MG63 (cell line): Measurements from ENCODE around the gene SCLY. TPM values are rescaled to one million over a fixed set of nuclear protein-coding genes. Genes with fewer than 3 reads are reported as not detected.
"Not testable (repeated sequence)": the region's sequence is repeated elsewhere in the genome, so short reads cannot be mapped to it uniquely, and the experiment has no call there.

ENCODE experiments used
- DNase-seq: peaks from one replicate; pipeline ENCODE4 v3.0.0-alpha.2; 2020
- H3K27me3 ChIP-seq: fragments of 250-450 bp; sonication (Bioruptor Pico); 2 replicates; pipeline ENCODE4 v1.5.1; 2020; ENCODE audit warnings: mild to moderate bottlenecking, moderate library complexity
- H3K36me3 ChIP-seq: fragments of 250-450 bp; sonication (Bioruptor Pico); 2 replicates; pipeline ENCODE4 v1.5.1; 2020; ENCODE audit warnings: mild to moderate bottlenecking, moderate library complexity
- H3K4me3 ChIP-seq: fragments of 250-450 bp; sonication (Bioruptor Pico); 2 replicates; pipeline ENCODE4 v1.5.1; 2020; ENCODE audit warnings: mild to moderate bottlenecking, moderate library complexity
- H3K9me3 ChIP-seq: fragments of 250-450 bp; sonication (Bioruptor Pico); 2 replicates; pipeline ENCODE4 v1.5.1; 2020; ENCODE audit warnings: mild to moderate bottlenecking, moderate library complexity
- total RNA-seq: library from RNA; depleted of rRNA; stranded (reverse); fragments of >200 nt; shearing (Covaris generic); gene quantifications from 2 replicates; pipeline ENCODE4 v1.2.3, GENCODE V29; 2014; ENCODE audit warnings: low replicate concordance

Gene SCLY
- total RNA-seq, 1 experiment from 2014 or later = 19.0 TPM

DNA sequence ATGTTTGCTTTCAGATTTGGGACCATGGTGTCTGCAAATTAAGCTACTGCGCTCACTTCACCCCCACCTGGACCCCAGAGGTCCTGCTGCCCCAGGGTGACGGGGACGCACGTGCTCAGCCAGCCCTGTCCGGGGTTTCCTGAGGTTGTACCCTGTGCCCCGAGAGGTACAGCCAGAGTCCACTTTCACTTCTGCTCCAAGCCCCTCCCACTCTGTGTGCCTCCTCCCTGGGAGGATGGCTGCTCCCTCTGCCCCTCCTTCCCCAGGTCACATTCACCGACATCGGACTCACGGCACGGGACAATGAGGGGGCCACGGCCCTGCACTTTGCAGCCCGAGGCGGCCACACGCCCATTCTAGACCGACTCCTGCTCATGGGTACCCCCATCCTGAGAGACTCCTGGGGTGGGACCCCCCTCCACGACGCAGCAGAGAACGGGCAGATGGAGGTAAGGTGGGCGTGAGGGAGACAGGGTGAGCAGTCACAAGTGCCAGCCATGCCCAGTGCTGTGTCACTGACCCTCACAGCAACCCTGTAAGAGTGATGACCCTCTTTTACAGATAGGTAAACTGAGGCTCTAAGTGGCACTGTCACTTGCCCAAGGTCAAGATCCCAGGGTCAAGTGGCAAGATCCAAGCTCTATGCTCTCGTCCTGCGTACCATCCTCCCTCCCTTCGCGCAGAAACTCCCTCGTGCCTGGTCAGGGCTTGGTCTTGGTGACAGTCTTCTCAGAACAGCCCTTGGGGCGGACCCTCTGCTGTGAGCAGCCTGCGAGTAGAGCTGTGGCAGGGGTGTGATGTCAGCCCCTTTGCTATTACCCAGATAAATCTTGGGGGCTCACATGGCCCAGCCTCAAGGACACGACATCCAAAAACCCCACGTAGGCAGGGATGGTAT, 47.0 kb downstream of the SCLY start:
- no peak for DNase-seq
- H3K27me3 ChIP-seq = no peaks in the 10 kb centered on the region; the same call in 1 of the 2 replicates

GRCh38 chr2:238108423-238109183, 47.8 kb downstream of the SCLY start:
- Histone ChIP-seq H3K36me3 (no peaks in the 10 kb centered on the region), H3K4me3 (no peak overlapping the region), H3K9me3 (peaks cover 6% of the 10 kb centered on the region; the same call in 1 of the 2 replicates), H3K27me3 (no peaks in the 10 kb centered on the region; the same call in 1 of the 2 replicates)
- DNase-seq = no peak

More for the DNA sequence above, 47.0 kb downstream of the SCLY start:
- Histone ChIP-seq H3K36me3 (no peaks in the 10 kb centered on the region), H3K9me3 (peaks cover 4% of the 10 kb centered on the region; the same call in 1 of the 2 replicates), H3K4me3 (no peak overlapping the region)

DNA sequence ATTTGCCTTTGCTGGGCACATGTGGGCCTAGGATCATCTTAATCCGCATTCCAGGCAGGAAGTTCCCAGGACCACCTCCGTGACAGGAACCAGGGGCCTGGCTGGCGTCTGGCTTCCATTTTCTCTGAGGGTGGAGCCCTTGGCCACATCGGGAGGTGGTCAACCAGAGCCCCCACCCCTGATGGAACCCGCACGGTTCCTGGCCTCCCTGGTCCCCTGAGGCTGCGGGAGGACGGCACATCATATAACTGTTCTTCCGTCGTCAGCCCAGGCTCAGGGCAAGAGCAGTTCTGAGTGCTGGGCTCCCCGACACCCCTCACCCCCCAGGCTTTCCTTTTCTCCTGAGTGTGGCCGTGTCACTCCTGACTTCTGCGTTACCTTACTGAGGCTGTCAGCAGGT, 52.8 kb downstream of the SCLY start:
- peaks cover 6% of the 10 kb centered on the region; the same call in 1 of the 2 replicates for H3K9me3 ChIP-seq
- H3K4me3 ChIP-seq = no peak overlapping the region
- H3K36me3 ChIP-seq = no peaks in the 10 kb centered on the region
- H3K27me3 ChIP-seq = no peaks in the 10 kb centered on the region; the same call in 1 of the 2 replicates
- no peak for DNase-seq

DNA sequence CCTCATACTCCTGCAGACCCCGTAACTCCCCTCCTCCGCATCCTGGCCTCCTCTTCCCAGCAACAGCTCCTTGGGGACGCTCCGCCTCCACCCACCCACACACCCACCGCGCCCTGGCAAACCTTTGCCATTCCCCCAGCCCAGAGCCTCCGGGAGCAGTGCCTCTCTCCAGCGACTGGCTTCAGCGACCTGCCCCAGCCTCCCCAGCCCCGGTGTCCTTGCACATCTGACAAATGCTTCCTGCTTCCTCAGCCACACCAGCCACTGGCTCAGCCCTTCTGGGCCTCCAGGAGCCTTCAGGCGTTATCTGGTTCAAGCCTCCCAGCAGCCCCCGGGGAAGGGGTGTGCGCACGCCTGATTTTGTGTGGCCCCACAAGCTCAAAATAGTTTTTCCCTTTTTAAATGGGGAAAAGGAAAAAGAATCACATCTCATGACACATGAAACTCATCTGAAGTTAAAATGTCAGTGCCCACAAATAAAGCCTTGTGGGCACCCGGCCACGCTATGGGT, 53.6 kb downstream of the SCLY start:
- no peak overlapping the region for H3K4me3 ChIP-seq
- H3K9me3 ChIP-seq = peaks cover 6% of the 10 kb centered on the region; the same call in 1 of the 2 replicates
- H3K27me3 ChIP-seq = no peaks in the 10 kb centered on the region; the same call in 1 of the 2 replicates
- DNase-seq = no peak
- H3K36me3 ChIP-seq = no peaks in the 10 kb centered on the region

- no peak overlapping the region for H3K4me3 ChIP-seq
- H3K27me3 ChIP-seq = no peaks in the 10 kb centered on the region; the same call in 1 of the 2 replicates
- DNase-seq = no peak
- H3K9me3 ChIP-seq = peaks cover 6% of the 10 kb centered on the region; the same call in 1 of the 2 replicates
- no peaks in the 10 kb centered on the region for H3K36me3 ChIP-seq
These were observed 54.3 kb downstream of the SCLY start for GRCh38 chr2:238114851-238115660.

GRCh38 chr2:238115709-238116108, 54.9 kb downstream of the SCLY start:
- H3K27me3 ChIP-seq, H3K9me3 ChIP-seq, DNase-seq, H3K4me3 ChIP-seq, H3K36me3 ChIP-seq: not testable (repeated sequence)

DNA sequence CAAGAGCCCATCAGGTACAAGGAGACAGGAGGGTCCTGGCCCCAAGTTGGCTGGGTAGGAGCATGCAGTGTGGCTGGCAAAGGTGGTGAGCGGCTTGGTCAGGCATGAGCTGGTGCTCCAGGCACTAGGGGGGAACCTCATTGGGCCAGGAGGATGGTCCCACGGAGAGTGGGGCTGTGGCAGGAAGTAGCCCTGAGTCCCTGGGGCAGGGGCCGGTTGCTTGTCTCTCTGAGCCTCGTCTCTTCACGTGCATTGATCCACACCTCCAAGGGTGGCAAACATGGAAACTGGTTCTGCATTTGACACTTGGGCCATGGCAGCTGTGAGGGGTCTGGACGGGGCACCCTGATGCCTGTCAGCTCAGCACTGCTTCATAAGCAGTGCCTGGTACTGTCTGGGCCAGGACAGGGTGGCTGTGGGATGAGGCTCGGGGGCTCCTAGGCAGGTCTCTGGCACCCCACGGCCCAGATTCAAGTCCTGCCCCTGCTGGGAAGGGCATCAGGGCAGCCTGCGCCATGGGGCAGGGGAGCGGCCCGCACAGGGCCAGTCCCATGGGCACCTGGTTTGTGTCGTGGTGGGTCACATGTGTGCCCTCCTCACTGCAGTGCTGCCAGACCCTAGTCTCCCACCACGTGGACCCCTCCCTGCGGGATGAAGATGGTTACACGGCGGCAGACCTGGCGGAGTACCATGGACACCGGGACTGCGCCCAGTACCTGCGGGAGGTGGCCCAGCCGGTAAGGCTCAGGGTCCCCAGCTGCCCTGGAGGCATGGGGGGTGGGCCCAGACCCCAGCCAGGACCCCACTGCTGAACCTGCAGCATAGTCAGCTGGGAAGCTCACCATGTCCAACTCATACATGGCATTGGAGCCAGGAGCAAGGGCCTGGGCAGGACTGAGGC, 55.7 kb downstream of the SCLY start:
- Histone ChIP-seq H3K4me3 (no peak overlapping the region), H3K27me3 (no peaks in the 10 kb centered on the region; the same call in 1 of the 2 replicates), H3K36me3 (no peaks in the 10 kb centered on the region), H3K9me3 (peaks cover 6% of the 10 kb centered on the region; the same call in 1 of the 2 replicates)
- no peak for DNase-seq

DNA sequence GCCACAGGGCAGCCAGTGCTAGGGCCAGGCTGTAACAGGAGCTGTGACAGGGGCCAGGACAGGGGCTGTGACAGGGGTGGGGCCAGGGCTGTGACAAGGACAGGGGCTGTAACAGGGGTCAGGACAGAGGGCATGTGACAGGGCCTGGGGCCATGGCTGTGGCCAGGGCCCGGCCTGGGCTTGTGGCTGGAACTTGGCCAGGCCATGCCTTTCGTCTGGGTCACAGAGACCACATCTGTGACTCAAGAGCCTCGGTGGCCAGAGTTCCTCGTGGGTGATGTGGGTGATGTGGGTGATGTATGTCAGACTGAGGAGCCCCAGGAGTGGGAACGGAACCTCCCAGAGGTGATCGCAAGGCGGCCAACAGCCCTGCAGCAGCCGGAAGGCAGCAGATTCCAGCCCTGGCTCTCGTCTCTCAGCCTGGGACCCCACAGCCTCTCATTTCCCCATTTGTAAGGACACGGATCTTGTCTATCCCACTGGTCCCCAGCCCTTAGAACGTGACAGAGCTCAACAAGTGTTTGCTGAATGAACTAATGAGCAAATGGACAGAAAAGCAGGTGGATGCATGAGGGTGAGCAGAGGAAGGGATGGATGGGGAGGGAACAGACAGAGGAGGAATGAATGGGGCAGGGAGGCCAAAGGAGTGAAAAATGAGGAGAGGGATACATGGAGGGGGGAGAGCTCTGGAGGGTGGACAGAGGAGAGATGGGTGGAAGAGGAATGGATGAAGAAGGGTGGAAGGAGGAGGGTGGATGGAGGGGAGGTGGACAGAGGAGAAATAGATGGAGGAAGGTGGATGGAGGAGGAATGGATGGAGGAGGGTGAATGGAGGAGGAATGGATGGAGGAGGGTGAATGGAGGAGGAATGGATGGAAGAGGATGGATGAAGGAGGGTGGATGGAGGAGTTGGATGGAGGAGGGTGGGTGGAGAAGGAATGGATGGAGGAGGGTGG, 56.7 kb downstream of the SCLY start:
- Histone ChIP-seq H3K9me3 (peaks cover 6% of the 10 kb centered on the region; the same call in 1 of the 2 replicates), H3K36me3 (no peaks in the 10 kb centered on the region), H3K4me3 (no peak overlapping the region), H3K27me3 (no peaks in the 10 kb centered on the region; the same call in 1 of the 2 replicates)
- no peak for DNase-seq

DNA sequence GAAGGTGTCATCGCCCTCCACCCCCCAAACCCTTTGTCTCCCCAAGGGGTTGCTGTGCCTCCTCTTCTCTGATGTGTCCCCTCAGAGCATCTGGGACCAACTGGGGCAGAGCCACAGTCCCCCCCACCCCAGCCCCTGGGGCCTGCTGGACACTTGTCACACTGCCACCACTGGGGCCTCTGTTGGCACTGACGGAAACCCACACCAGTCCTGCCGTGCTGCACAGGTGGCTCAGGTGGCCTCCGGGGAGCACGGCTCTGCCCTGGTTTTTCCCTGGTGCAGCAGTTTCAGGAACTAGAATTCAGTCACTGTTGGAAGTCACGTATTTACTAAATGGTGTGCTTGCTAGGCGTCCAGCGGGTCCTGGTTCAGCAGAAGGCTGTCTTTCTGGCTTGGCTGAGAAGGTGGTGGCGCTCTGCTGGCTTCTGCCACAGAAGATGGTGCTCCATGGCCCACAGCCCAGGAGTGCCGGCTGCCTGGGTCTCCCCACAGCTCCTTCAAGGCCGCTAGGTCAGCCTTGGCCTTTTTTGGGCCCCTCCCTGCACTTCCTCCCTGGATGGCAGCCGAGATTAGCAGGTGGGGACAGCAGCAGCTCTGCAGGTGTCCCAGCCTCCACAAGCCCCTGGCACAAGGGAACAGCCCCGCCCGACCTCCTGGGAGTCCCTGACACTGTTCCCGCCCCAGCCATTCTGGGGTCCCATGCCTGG, 59.1 kb downstream of the SCLY start:
- DNase-seq = no peak
- Histone ChIP-seq H3K27me3 (no peaks in the 10 kb centered on the region), H3K9me3 (no peaks in the 10 kb centered on the region), H3K4me3 (no peak overlapping the region), H3K36me3 (no peaks in the 10 kb centered on the region)

GRCh38 chr2:238120463-238121298, 59.9 kb downstream of the SCLY start:
- H3K4me3 ChIP-seq = no peak overlapping the region
- DNase-seq = no peak
- no peaks in the 10 kb centered on the region for H3K9me3 ChIP-seq
- no peaks in the 10 kb centered on the region for H3K27me3 ChIP-seq
- no peaks in the 10 kb centered on the region for H3K36me3 ChIP-seq

- no peak overlapping the region for H3K4me3 ChIP-seq
- H3K36me3 ChIP-seq = no peaks in the 10 kb centered on the region
- H3K9me3 ChIP-seq = peaks cover 4% of the 10 kb centered on the region
- no peak for DNase-seq
- H3K27me3 ChIP-seq = no peaks in the 10 kb centered on the region
These were observed 60.9 kb downstream of the SCLY start for GRCh38 chr2:238121511-238122286.
